ENCODE measurements around the gene SLC25A18.

SLC25A18 gene

GRCh38 chr22:17570851-17571631 is 7.7 kb downstream of the SLC25A18 start:
- peak; percentile 83 for DNase-seq (ENCODE audit: low spot score)

DNA sequence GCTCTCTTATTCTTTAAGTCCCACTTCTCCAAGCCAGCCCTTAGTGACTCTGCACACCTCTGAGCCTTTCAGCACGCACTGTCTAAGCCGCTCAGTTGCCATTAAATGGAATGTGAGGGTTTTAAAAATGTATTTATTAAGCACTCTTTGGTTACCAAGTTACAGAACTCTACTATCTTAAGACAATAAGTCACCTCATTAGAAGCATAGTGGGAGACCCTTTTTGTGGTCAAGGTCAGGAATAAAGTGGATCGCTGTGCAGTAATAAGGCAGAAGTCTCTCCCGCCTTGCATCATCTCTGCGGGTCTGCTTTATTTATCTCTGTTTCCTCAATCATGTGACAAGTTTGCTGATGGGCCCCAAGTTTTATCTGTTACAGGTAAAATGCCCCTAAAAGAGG is 11.9 kb downstream of the SLC25A18 start:
- DNase-seq (ENCODE audit: low spot score), result no peak

DNA sequence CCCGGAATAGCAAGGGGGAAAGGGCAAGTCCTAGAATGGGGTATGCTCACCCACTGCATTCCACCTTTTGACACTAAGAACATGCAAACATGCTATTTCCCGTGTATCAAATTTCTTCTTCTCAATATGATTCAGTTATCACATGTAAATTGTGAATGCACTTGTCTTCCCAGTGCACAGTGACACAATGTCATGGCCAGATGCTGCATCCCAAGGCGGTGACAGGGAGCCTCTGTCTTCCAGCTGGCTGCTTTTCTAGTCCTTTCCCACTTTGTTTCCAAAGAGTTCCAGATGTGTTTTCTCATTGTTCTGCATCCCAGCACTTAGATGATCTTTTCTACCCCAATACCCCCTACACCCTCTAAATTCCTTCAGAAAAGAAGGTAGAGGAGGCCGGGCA is 12.4 kb downstream of the SLC25A18 start:
- no peak for DNase-seq (ENCODE audit: low spot score)

DNA sequence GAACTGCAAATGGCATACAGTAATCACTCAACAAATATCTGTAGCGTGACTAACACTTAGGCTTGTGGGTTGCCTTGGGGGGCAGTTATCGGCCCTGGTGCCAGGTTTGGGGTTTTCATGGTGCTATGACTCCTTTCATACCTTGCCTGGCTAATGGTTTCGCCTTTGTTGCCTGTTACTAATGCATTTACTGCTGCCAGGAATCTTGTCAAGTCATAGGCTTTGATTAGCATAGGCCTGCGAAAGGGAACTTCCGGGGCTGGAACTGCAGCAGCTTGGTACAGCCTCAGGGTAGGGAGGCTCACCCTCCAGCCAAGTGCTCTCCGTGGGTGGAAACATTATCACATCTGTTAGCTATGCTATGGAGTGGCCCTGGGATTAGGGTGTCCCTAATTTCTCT is 13.2 kb downstream of the SLC25A18 start:
- peak; percentile 47 for DNase-seq (ENCODE audit: low spot score)

DNA sequence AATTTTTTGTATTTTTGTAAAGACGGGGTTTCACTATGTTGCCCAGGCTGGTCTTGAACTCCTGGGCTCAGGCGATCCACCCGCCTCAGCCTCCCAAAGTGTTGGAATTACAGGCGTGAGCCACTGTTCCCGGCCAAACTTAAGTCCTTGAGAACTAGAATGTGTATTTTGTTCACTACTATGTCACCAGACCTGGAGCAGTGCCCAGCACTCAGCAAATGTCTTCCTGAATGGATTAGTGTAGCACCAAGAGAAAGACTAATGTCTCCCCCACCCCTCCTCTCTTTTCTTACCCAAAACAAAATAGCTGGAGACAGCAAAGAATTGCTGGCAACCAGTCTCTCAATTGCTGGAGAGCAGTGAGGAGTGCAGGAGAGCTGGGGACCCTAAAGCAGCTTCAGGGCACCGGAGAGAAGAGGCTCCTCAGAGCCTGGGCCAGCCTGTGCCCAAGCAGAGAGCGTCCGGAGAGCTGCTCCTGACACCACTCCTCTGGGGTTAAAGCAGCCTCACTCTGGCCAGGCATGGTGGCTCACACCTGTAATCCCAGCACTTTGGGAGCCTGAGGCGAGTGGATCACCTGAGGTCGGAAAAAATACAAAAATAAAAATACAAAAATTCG is 14.9 kb downstream of the SLC25A18 start:
- peak; percentile 29 for DNase-seq (ENCODE audit: low spot score)

DNA sequence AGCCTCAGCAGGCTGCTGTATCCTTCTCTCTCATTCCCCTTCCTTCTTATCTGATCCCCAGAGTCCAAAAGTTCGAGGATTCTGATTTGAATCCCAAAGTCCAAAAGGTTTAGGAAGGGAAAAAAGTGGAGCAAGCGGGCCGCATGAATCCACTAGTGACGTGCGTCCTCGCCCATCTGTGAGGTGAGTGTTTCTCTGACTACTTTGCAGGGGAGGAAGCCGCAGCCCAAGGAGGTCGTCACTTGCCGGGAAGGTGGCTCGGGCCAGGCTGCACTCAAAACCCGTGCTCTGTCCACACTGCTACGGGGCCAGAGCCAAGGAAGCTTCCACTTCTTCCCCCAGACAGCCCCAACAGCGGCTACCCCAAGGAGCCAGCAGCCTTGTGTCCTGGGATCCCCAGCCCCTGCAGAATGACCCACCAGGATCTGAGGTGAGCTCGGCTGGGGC is 16.3 kb downstream of the SLC25A18 start:
- no peak for DNase-seq (ENCODE audit: low spot score)

- DNase-seq (ENCODE audit: low spot score), result no peak
These were observed 17.2 kb downstream of the SLC25A18 start for GRCh38 chr22:17580441-17581031.

- DNase-seq (ENCODE audit: low spot score), result no peak
These were observed 17.8 kb downstream of the SLC25A18 start for GRCh38 chr22:17581056-17581455.

DNA sequence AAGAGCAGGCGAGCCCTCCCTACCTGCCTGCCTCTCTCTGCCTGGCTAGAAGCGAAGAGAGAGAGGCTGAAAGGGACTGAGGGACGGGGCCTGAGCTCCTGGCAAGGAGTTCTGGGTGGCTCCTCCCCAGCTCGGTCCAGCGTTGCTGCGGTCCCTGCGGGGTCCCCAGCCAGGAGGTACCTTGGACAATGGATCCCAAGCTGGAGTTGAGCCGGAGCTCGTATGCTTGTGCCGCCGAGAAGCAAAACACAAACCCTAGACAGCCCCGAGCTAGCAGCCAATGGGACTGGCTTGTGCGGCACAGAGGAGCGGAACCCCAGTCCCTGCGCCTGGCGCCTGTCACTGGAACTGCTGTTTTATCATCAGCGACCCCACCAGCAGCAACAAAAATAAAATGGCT is 18.3 kb downstream of the SLC25A18 start:
- DNase-seq (ENCODE audit: low spot score), result no peak

- DNase-seq (ENCODE audit: low spot score), result no peak
These were observed 19.9 kb downstream of the SLC25A18 start for GRCh38 chr22:17583151-17583550.

DNA sequence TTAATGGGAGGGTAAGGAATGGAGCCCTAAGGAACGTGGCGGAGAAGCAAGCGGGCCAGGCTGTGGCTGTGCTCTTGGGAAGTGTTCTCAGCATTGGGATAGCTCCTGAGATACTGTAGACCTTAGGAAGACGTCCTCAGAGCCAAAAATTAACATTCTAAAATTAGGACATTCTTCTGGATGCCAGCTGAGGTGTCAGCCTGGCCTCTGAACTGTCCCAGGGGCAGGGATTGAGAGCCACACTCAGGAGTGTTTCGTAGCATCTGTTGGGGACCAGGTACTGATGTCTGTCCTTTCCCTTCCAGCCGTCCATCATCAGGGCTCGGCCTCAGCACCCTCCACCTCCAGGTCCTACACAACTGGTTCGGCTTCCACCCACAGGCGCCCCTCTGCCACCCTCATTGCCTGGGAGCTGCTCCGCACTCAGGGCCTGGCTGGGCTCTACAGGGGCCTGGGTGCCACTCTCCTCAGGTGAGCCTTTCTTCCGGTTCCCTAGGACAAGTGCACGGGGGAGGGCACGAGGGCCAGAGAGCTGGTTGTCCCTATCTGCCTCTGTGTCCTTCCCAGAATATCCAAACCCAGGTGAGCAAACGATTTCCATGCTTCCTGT is 23.6 kb downstream of the SLC25A18 start:
- no peak for DNase-seq (ENCODE audit: low spot score)

DNA sequence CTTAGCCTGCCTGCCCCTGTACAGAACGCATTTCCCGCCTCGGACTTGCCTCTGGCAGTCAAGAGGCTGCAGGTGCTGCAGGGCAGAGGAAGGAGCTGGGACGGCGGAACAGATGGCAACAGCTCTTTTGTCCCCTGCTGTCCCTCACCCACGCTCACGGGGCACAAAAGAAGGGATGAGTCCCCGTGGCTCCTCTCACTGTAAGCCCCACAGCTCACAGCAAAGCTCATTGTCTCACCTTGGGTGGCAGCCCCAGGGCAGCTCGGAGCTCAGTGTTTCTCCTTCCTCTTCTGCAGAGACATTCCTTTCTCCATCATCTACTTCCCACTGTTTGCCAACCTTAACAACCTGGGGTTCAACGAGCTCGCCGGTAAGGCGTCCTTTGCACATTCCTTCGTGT is 24.3 kb downstream of the SLC25A18 start:
- DNase-seq (ENCODE audit: low spot score), result no peak

DNA sequence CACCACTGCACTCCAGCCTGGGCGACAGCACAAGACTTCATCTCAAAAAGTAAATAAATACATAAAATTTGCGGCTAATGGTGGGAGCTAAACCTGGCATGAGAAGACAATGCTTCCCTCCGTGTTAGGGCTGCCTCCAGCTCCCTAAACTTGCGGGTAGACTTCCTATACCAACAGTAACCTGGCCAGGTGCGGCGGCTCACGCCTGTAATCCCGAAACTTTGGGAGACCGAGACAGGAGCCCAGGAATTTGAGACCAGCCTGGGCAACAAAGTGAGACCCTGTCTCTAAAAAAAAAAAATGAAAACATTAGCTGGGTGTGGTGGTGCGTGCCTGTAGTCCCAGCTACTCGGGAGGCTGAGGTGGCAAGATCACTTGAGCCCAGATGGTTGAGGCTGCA is 25.3 kb downstream of the SLC25A18 start:
- DNase-seq (ENCODE audit: low spot score), result no peak

DNA sequence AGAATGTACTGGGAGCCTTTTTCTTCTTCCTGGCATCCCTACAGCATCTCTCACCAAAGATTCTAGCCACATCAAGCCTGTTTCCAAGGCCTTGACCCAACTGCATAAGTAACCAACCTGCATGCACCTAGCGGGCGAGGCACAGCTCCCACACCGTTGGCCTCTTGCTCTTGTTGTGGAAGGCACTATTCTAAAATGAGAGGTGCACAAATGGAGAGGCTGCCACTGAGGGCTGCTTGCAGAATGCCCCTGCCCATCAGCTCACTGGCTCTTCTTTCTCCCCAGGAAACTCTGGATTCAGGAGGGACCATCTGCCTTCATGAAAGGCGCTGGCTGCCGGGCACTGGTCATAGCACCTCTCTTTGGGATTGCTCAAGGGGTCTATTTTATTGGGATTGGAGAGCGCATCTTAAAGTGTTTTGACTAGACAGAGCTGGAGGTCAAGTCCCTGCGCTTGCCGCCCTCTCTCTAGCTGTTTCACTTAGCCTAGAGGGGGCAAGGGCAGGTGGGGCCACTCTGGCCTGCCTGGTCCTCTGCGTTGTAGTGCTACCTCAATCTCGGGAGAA is 26.6 kb downstream of the SLC25A18 start:
- no peak for DNase-seq (ENCODE audit: low spot score)

GRCh38 chr22:17590586-17590985 is 27.3 kb downstream of the SLC25A18 start:
- no peak for DNase-seq (ENCODE audit: low spot score)

GRCh38 chr22:17592201-17592600 is 28.9 kb downstream of the SLC25A18 start:
- no peak for DNase-seq (ENCODE audit: low spot score)

DNA sequence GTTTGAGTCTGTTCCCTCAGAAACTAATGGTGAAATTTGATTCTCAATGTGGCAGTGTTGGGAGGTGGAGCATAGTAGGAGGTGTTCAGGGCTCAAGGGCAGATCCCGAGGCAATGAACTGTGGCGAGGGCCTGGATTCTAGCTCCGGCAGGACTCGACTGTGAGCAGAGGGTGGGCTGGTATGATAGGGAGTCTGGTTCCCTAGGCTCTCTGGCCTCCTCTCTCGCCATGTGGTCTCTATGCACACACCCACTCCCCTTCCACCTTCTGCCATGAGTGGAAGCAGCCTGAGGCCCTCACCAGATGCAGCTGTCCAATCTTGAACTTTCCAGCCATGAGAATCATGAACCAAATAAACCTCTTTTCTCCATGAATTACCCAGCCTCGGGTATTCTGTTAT is 32.9 kb downstream of the SLC25A18 start:
- no peak for DNase-seq (ENCODE audit: low spot score)

- DNase-seq (ENCODE audit: low spot score), result no peak
These were observed 33.9 kb downstream of the SLC25A18 start for GRCh38 chr22:17597217-17597616.

GRCh38 chr22:17598318-17598717 is 35.0 kb downstream of the SLC25A18 start:
- no peak for DNase-seq (ENCODE audit: low spot score)

DNA sequence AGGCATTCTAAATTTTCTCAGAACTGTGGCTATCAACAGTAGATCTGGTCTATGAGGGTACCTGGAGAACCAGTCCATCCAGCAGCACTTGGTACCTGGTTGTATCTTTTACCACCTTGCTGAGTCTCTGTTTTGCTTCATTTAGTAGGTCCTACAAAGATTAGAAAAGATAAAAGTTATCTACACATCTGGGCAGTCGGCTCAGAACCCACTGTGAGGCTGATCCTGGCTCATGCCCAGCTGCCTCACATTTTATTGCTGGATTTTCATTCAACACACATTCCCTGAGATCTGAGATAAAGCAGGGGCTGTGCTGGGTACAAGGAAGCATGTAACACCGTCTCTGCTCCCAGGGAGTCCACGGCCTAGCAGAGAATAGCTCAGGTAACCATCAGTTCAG is 37.7 kb downstream of the SLC25A18 start:
- no peak for DNase-seq (ENCODE audit: low spot score)

DNA sequence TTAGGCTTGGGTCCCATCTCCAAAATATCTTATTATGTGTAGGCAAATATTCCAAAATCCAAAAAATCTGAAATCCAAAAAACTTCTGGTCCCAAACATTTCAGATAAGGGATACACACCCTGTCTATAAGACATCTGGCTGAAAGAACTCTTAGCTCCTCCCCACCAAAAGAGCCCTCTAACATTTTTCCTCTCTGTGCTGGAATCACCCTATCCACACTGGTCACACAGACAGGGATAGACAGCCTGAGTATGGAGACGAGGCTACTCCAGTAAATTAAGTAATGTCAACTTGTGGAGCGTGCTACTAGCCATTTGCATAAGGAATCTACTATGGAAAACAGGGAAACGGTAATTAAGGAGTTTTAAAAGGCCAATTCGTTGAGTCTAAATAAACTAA is 40.4 kb downstream of the SLC25A18 start:
- no peak for DNase-seq (ENCODE audit: low spot score)

- DNase-seq (ENCODE audit: low spot score), result no peak
These were observed 43.2 kb downstream of the SLC25A18 start for GRCh38 chr22:17606496-17606895.
